NCI-H2081 (cell line): Measurements from ENCODE around the gene LIN52.

ENCODE experiments used
- DNase-seq, 2 experiments: peaks; one replicate each; lab custom pipeline; 2025; lab: John Stamatoyannopoulos, UW

Gene LIN52

GRCh38 chr14:74237441-74237840 lies 152.7 kb downstream of the LIN52 start:
- no peak for DNase-seq

- no peak for DNase-seq
Measured at GRCh38 chr14:74238974-74239847, 154.5 kb downstream of the LIN52 start, which contains the start of gene VSX2. Gene VSX2 (plus strand): TSS chr14:74239449. CDS start chr14:74239562, 113 bp downstream.

GRCh38 chr14:74239848-74240793 lies 155.4 kb downstream of the LIN52 start:
- no peak for DNase-seq

- DNase-seq, result no peak
Measured at GRCh38 chr14:74240794-74241651, 156.3 kb downstream of the LIN52 start.

- no peak for DNase-seq
Measured at GRCh38 chr14:74241652-74242017, 156.9 kb downstream of the LIN52 start.

- no peak for DNase-seq
Measured at GRCh38 chr14:74242021-74242779, 157.4 kb downstream of the LIN52 start.

GRCh38 chr14:74242780-74243042 lies 158.0 kb downstream of the LIN52 start:
- no peak for DNase-seq

- DNase-seq, result no peak
Measured at GRCh38 chr14:74243051-74243450, 158.3 kb downstream of the LIN52 start.

- DNase-seq, result no peak
Measured at GRCh38 chr14:74244115-74244514, 159.4 kb downstream of the LIN52 start.

- DNase-seq, result no peak
Measured at GRCh38 chr14:74245292-74245691, 160.5 kb downstream of the LIN52 start.

GRCh38 chr14:74246542-74246941 lies 161.8 kb downstream of the LIN52 start:
- DNase-seq, result no peak

- no peak for DNase-seq
Measured at GRCh38 chr14:74248017-74248416, 163.3 kb downstream of the LIN52 start.

GRCh38 chr14:74249433-74250375 lies 164.9 kb downstream of the LIN52 start:
- no peak for DNase-seq
